HG03095 (cell line): ENCODE results near the gene DACT1.

Source experiments
- ATAC-seq: cut with Tn5 transposase; IDR thresholded peaks from one replicate; pipeline ENCODE4 v1.9.1; 2021; ENCODE audit warnings: moderate library complexity; ENCODE audit not compliant: unreplicated experiment

DACT1 gene

DNA sequence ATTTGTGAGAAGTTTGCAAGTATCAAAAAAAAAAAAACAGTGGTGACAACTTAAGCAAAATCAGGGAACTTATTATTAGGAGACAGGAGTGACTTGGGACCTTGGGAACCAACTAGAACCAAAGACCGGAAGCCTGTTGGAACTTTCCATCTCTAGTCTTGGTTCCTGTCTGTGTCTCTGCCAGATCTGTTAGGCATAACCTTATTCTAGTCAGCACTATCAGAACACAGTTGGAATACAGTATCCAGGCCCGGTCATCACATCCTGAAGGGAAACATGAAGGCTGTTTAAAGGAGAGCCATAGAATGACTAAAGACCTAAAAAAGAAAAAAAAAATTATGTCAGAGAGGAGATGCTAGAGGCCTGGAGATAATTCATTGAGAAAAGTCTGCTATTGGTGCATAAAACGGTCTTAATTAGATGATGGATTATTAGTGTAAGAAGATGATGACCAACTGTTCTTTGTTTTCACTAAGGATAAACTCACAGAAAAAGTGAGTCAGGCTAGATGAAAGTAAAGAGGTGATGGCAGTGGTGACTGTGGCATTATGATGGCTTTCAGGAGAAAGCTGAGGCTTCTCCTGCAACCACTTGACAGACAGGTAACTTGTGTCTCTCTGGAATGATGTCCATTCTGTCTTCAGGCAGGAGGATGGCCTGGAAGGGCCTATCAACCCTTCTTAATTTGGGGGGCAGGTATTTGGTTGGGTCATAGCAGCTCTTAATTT, 28.2 kb downstream of the DACT1 start:
- ATAC-seq, result no peak

DNA sequence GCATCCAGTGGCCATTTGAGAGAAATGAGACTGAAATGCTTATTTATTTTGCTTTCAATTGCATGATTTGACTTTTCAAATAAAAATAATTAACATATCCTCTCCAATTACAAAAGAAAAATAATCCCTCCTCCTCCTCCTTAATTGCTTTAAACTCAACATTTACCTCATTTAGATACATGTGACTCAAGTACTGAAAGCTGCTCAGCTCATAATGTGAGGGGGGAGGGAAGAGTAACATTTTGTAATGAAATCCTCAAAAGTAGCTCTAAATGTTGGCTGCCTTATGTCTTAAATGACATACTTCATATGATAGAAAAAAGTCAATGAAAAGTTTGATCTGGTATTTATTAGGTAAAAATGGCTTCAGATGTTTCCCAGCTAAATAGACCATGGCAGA, 29.0 kb downstream of the DACT1 start:
- no peak for ATAC-seq

GRCh38 chr14:58667900-58668299, 30.1 kb downstream of the DACT1 start:
- ATAC-seq, result no peak

GRCh38 chr14:58668848-58669480, 31.2 kb downstream of the DACT1 start:
- no peak for ATAC-seq

DNA sequence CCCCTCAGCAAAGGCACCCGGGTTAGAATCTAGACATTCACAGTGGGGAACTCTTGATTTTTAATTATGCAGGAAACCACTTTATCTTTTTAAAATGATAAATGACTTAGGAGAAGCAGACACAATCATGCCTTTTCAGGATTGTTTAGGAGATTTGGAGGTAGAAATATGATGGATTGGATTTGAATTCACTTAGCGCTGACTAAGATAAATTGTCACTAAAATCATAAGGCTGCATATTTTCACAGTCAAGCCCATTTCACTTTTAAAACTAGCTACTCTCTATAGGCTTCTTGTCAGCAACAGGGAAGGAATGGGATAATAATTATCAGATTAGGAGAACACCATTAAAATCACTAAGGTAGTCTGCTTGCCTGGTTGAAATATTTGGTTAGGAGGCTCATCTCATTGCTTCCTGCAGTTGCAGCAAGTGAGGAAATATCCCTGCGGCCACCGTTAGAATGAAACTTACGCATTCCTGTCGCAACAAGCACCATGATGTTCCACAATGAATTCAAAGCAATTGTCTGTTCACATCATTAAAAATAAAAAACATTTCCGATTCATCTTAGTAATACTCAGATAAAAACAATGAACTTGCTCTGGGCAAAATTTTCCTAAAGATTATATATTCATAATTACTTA, 31.9 kb downstream of the DACT1 start:
- ATAC-seq, result no peak

DNA sequence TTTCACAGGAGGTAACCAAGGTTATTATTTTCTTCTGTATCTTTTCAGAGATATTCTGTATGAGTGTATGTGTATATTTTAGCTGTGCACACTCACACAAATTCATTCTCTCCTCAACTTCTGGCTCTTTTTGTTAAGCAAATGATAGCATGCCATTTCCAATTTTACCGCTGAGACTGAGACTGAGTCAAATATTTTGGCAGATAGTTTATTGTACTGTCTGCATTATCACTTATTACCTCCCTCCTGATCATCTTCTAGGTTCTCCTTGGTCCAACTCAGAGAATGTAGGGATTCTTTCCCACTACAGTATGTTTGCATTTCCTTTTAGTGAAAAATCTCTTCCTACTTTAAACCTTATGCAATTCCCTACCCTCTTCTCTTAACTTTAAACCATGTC, 33.3 kb downstream of the DACT1 start:
- no peak for ATAC-seq

- no peak for ATAC-seq
Observed at GRCh38 chr14:58671436-58671835, 33.7 kb downstream of the DACT1 start.

DNA sequence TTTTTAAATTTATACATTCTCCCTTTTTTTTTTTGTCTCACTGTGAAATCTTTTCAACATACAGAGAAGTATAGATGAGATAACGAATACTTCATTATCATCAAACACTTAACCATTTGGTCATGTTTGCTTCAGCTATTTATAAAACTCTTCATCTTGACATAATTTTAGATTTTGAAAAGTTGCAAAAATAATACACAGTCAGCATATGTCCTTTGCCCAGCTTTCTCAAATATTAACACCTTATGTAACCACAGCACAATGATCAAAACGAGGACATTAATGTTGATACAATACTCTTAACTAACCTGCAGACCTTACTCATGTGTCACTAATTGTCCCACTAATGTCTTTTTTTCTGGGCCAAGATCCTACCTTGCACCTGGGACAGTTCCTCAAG, 36.0 kb downstream of the DACT1 start:
- ATAC-seq, result no peak

DNA sequence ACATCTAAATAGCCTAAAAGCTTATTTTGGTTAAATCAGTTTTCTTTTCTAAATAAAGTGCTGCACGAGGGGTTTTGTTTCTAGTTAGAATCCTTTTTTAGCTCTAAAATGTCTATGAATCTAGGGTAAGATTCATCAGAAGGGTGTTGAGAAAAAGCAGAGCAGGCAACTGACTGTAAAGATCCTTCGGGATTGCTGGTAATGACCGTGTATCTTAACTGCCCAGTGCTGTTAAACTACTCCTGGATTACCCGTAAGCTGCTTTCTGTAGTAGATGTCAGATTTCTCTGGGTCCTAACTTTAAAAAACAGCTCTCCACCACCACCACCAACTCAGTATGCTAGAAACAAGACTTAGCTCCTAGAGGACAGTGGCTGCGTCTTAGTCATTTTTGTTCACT, 39.2 kb downstream of the DACT1 start:
- ATAC-seq, result no peak

DNA sequence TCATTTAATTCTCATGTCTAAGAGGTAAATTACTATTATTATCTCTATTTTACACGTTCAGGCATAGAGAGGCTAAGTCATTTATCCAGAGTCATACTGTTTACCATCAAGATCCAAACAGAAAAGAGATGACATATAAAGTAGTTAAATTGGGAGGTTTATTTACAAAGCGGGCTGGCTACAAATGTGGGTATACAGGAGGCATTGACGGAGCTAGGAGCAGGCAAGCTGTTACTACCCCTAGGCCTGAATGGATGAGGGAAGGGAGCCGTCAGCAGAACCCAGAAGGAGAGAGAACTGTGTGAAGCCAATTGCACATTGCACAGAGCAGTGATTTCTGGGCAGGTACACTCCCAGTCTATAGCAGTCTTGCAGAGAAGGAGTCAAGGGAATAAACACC, 39.8 kb downstream of the DACT1 start:
- ATAC-seq, result no peak

- no peak for ATAC-seq
Observed at GRCh38 chr14:58677996-58678395, 40.2 kb downstream of the DACT1 start.

DNA sequence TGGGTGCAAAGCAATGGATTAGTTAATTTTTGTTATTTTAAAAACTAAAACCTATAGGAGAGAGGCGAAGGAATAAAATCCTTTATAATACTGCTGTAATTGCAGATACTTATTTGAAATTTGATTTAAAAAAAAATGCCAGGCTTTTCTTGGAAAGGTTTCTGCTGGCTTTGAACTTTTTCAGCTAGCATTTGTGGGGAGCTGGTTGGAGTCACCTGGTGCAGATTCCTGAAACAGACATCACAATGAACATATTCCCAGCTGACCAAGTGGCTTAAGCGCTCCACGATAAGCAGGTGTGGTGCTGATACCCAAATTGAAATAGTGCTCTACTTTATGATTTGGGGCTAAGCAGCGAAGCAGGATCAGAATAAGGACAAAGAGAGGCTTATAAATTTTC, 42.9 kb downstream of the DACT1 start:
- no peak for ATAC-seq

- ATAC-seq, result no peak
Observed at GRCh38 chr14:58687232-58687795, 49.6 kb downstream of the DACT1 start.

DNA sequence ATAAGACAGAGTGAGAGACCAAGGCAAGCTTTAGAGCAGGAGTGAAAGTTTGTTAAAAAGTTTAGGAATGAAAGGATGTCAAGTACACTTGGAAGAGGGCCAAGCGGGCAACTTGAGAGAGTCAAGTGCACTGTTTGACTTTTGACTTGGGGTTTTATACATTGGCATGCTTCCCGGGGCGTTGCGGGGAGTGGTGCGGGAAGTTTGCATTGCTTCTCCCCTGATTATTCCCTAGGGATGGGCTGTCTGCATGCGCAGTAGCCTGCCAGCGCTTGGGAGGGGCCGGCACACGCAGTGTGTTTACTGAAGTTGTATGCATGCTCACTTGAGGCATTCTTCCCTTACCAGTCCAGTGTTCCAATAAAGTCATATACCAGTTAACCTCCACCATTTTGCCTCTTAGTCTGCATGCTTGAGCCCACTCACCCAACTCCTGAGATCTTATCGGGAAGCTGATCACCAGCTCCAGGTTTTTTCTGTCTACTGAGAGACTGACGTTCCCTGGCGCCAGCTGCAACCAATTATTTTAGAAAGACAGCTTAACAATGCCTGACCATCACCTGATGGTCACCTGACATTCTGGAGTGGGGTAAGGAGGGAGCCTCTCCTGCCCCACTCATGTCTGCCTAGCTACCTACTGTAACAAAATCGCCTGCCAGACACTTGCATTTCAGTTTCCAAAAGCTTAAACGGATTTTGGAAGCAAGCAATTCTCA, 53.2 kb downstream of the DACT1 start:
- ATAC-seq, result no peak

GRCh38 chr14:58693048-58693447, 55.3 kb downstream of the DACT1 start:
- no peak for ATAC-seq

GRCh38 chr14:58695514-58695913, 57.8 kb downstream of the DACT1 start:
- ATAC-seq, result no peak

DNA sequence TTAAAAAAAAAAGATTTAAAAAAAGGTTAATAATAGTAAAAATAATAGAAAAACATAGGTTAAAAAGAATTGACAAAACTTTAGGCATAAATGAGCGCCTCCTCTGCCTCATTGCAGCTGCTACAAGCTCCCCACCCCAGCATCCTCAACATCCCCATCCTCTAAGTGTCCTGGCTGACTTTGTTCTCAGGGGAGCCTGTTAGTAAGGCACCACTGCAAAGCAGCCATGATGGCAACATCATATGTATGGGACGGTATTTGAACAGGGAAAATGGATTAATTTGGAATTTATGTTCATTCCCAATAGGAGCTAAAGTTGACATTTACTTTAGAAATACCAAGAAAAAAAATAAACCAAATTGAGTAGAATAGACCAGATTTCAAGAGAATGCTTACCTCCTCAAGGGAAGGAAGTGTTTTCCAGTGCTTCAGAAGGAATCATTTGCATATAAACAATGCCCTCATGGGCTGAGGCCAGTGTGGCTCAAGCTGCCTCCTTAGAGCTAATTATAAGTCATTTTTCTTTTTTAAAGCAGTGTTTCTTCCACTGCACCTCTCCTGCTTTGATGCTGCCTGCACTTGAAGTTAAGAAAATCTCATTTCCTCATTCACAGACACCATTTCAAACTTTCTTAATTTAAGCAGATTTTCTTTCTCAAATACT, 59.6 kb downstream of the DACT1 start:
- ATAC-seq, result no peak
